Measurements from ENCODE around the gene OR52K1.
"Not testable (repeated sequence)": the region's sequence is repeated elsewhere in the genome, so short reads cannot be mapped to it uniquely, and the experiment has no call there.

Gene OR52K1

DNA sequence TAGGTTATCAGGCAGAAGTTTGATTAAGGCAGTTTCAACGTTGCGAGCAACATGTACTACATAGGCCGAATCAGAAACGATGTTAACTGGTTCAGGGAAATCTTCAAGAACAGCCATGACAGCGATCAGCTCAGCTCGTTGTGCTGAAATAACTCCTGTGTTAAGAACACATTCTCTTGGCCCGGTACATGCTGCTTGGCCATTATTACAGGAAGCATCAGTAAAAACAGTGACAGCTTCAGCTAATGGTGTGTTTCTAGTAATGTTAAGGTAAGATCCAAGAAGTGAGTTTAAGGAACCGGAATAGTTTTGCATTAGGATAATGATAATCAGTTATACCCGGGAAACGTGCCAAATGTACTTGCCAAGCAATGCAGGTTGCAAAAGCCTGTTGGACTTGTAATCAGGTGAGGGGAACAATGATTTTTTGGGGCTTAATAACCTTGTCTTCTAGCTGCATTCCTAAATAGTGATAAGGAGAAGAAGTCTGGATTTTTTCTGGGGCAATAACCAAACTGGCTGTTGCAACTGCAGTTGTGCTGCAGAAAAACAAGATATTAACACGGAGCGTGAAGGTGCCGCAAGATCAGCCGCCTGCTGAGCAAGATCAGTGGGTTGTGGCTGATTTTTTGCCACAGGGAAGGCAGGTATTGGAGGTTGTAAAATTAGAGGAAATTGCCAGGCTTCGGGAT, 14.3 kb downstream of the OR52K1 start:
- H3K9me3 ChIP-seq, result no peaks in the 10 kb centered on the region; the same call in 1 of the 2 replicates
- peaks cover 8% of the 10 kb centered on the region for H3K27me3 ChIP-seq (ENCODE audit: low read depth)
- no peak for DNase-seq (ENCODE audit: low spot score in 2 of 2)
- no peaks in the 10 kb centered on the region for H3K4me1 ChIP-seq
- in situ Hi-C loops (cut with MboI; ENCODE audit: low sequenced_read_pairs), result no loop called here
- no peaks in the 10 kb centered on the region for H3K36me3 ChIP-seq (replicated peaks)
- no peak overlapping the region for H3K4me3 ChIP-seq

- H3K36me3 ChIP-seq (replicated peaks), result no peaks in the 10 kb centered on the region
- no peak for DNase-seq (ENCODE audit: low spot score in 2 of 2)
- no peaks in the 10 kb centered on the region for H3K9me3 ChIP-seq
- in situ Hi-C loops (cut with MboI; ENCODE audit: low sequenced_read_pairs), result no loop called here
- no peaks in the 10 kb centered on the region for H3K27me3 ChIP-seq (ENCODE audit: low read depth)
- no peak overlapping the region for H3K4me3 ChIP-seq
- H3K4me1 ChIP-seq, result no peaks in the 10 kb centered on the region
These were observed 26.4 kb downstream of the OR52K1 start for GRCh38 chr11:4508886-4509285.

GRCh38 chr11:4511282-4512245, 29.1 kb downstream of the OR52K1 start:
- DNase-seq (ENCODE audit: low spot score in 2 of 2), result no peak
- Histone ChIP-seq H3K27me3 (ENCODE audit: low read depth) (no peaks in the 10 kb centered on the region), H3K4me3 (no peak overlapping the region), H3K36me3 (replicated peaks) (no peaks in the 10 kb centered on the region), H3K9me3 (no peaks in the 10 kb centered on the region), H3K4me1 (no peaks in the 10 kb centered on the region)
- in situ Hi-C loops (cut with MboI; ENCODE audit: low sequenced_read_pairs), result no loop called here

- Histone ChIP-seq H3K4me1 (no peaks in the 10 kb centered on the region), H3K27me3 (ENCODE audit: low read depth) (no peaks in the 10 kb centered on the region), H3K4me3 (no peak overlapping the region), H3K36me3 (replicated peaks) (no peaks in the 10 kb centered on the region), H3K9me3 (no peaks in the 10 kb centered on the region)
- no peak for DNase-seq (ENCODE audit: low spot score in 2 of 2)
- in situ Hi-C loops (cut with MboI; ENCODE audit: low sequenced_read_pairs), result no loop called here
These were observed 31.8 kb downstream of the OR52K1 start for GRCh38 chr11:4514196-4514595.

DNA sequence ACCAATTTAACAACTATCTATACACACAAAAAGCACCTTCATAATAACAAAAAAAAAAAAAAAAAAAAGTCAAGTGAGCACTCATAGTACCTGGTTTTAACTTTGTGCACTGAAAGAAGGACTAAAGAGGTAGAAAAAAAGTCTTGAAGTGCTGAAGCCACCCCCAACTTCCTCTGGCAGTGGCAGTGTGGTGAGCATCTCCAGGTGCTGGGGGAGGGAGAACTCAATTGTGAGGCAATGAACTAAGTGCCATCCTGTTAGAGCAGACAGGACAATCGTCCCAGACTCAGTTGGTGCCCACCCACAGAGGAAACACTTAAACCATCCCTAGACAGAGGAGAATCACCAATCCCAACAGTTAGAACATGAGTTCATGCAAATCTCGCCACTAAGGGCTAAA, 39.9 kb downstream of the OR52K1 start:
- no peak overlapping the region for H3K4me3 ChIP-seq
- no peaks in the 10 kb centered on the region for H3K27me3 ChIP-seq (ENCODE audit: low read depth)
- in situ Hi-C loops (cut with MboI; ENCODE audit: low sequenced_read_pairs), result no loop called here
- H3K4me1 ChIP-seq, result no peaks in the 10 kb centered on the region
- no peaks in the 10 kb centered on the region for H3K36me3 ChIP-seq (replicated peaks)
- no peaks in the 10 kb centered on the region for H3K9me3 ChIP-seq
- DNase-seq (ENCODE audit: low spot score in 2 of 2), result no peak

DNA sequence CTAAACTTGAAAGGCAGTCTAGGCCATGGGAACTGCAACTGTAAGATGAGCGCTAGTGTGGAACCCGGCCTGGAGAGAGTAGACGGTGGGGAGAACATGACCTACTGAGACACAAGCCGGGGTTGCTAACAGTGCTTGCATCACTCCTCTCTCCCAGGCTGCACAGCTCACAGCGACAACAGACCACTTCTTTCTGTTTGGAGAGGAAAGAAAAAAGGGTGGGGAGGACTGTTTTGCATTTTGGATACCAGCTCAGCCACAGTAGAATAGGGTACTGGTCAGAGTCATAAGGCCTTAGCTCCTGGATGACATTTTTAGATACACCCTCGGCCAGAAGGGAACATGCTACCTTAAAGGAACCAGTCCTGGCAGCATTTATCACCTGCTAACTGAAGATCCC, 40.3 kb downstream of the OR52K1 start:
- in situ Hi-C loops (cut with MboI; ENCODE audit: low sequenced_read_pairs), result no loop called here
- no peaks in the 10 kb centered on the region for H3K36me3 ChIP-seq (replicated peaks)
- no peaks in the 10 kb centered on the region for H3K27me3 ChIP-seq (ENCODE audit: low read depth)
- H3K9me3 ChIP-seq, result no peaks in the 10 kb centered on the region
- H3K4me1 ChIP-seq, result no peaks in the 10 kb centered on the region
- H3K4me3 ChIP-seq, result no peak overlapping the region
- no peak for DNase-seq (ENCODE audit: low spot score in 2 of 2)

DNA sequence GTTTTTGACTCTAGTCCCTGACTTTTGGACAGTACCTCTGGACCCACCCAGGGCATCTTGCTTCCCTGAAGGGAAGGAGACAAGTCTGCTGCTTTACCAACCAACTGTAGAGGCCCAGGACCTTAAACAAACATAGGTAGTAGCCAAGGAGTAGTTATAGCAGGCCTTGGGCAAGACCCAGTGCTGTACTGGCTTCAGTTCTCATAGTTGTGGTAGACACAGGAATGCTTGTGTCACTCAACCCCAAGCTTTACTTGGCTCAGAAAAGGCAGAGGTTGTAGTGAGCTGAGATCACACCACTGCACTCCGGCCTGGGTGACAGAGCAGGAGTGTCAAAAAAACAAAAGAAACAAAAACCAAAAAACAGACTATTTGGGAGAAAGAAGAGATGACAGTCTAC, 41.2 kb downstream of the OR52K1 start:
- no peak for DNase-seq (ENCODE audit: low spot score in 2 of 2)
- H3K36me3 ChIP-seq (replicated peaks), result no peaks in the 10 kb centered on the region
- H3K27me3 ChIP-seq (ENCODE audit: low read depth), result no peaks in the 10 kb centered on the region
- H3K4me1 ChIP-seq, result no peaks in the 10 kb centered on the region
- no peaks in the 10 kb centered on the region for H3K9me3 ChIP-seq
- in situ Hi-C loops (cut with MboI; ENCODE audit: low sequenced_read_pairs), result no loop called here
- H3K4me3 ChIP-seq, result no peak overlapping the region

DNA sequence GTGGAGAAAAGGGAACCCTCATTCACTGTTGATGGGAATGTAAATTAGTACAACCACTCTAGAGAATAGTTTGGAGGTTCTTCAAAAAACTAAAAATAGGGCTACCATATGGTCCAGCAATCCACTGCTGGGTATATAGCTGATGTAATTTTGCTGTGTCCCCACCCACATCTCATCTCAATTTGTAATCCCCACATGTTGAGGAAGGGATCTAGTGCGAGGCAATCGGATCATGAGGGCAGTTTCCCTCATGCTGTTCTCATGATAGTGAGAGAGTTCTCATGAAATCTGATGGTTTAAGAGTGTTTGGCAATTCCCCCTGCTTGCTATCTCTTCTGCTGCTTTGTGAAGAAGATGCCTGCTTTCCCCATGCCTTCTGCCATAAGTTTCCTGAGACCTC, 45.5 kb downstream of the OR52K1 start:
- Histone ChIP-seq H3K9me3 (no peaks in the 10 kb centered on the region), H3K36me3 (replicated peaks) (no peaks in the 10 kb centered on the region), H3K4me1 (no peaks in the 10 kb centered on the region), H3K4me3 (no peak overlapping the region), H3K27me3 (ENCODE audit: low read depth) (no peaks in the 10 kb centered on the region)
- DNase-seq (ENCODE audit: low spot score in 2 of 2), result no peak
- in situ Hi-C loops (cut with MboI; ENCODE audit: low sequenced_read_pairs), result no loop called here

GRCh38 chr11:4531686-4532085, 49.2 kb downstream of the OR52K1 start:
- peak in 1 of 2 experiments; percentile 19 for DNase-seq (ENCODE audit: low spot score in 2 of 2)
- in situ Hi-C loops (cut with MboI; ENCODE audit: low sequenced_read_pairs); H3K4me3 ChIP-seq: not testable (repeated sequence)

GRCh38 chr11:4539603-4540219, 57.3 kb downstream of the OR52K1 start:
- H3K9me3 ChIP-seq, result no peaks in the 10 kb centered on the region
- in situ Hi-C loops (cut with MboI; ENCODE audit: low sequenced_read_pairs), result loop anchor here (10.0 kb wide), 1 partner anchor 355 kb away; no protein-coding TSS in a partner anchor
- peak; percentile 13 to 75 for DNase-seq (ENCODE audit: low spot score in 2 of 2)

More at GRCh38 chr11:4531686-4532085, 49.2 kb downstream of the OR52K1 start:
- not testable (repeated sequence) for H3K4me1 ChIP-seq; H3K9me3 ChIP-seq; H3K36me3 ChIP-seq (replicated peaks); H3K27me3 ChIP-seq (ENCODE audit: low read depth)

GRCh38 chr11:4541071-4541470, 58.6 kb downstream of the OR52K1 start:
- Histone ChIP-seq H3K4me3 (no peak overlapping the region), H3K36me3 (replicated peaks) (no peaks in the 10 kb centered on the region), H3K9me3 (no peaks in the 10 kb centered on the region), H3K4me1 (no peaks in the 10 kb centered on the region), H3K27me3 (ENCODE audit: low read depth) (no peaks in the 10 kb centered on the region)
- in situ Hi-C loops (cut with MboI; ENCODE audit: low sequenced_read_pairs), result loop anchor here (10.0 kb wide), 1 partner anchor 356 kb away; no protein-coding TSS in a partner anchor
- no peak for DNase-seq (ENCODE audit: low spot score in 2 of 2)

More at GRCh38 chr11:4539603-4540219, 57.3 kb downstream of the OR52K1 start:
- Histone ChIP-seq H3K27me3 (ENCODE audit: low read depth) (no peaks in the 10 kb centered on the region), H3K4me3 (no peak overlapping the region), H3K36me3 (replicated peaks) (no peaks in the 10 kb centered on the region), H3K4me1 (no peaks in the 10 kb centered on the region)
